ENCODE data around the gene TSPAN4.
A peak's percentile ranks its signal among the peaks of the same experiment; 100 is the strongest.

Gene TSPAN4

DNA sequence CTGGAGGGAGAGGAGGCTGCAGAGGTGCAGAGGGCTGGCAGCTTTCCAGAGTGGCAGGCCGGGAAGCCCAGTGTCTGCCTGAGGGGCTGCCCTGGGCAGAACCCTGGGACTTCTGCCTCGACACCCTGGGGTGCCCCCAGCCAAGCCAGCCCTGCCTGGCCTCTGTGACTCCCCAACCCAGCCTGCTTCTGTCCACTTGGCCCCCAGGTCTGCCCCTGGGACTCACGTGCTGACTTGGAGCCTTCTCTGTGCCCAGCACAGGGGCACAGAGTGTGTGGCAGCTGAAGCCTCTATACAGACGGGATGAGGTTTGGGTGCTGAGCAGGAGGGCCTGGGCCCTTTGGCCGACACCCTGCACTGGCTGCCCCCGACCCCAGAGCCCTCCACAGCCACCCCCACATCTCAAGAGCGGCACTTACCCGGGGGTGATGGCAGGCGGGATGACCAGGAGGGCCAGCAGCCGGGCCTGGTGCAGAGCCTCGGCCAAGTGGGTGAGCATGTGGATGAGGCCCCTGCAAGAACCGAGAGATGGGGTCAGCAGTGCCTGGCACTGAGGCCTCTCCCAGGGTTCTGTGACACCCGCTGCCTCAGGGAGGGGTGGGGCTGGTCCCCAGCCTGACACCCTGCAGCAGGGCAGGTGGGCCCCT is 50.5 kb downstream of the TSPAN4 start:
- no peak for DNase-seq

DNA sequence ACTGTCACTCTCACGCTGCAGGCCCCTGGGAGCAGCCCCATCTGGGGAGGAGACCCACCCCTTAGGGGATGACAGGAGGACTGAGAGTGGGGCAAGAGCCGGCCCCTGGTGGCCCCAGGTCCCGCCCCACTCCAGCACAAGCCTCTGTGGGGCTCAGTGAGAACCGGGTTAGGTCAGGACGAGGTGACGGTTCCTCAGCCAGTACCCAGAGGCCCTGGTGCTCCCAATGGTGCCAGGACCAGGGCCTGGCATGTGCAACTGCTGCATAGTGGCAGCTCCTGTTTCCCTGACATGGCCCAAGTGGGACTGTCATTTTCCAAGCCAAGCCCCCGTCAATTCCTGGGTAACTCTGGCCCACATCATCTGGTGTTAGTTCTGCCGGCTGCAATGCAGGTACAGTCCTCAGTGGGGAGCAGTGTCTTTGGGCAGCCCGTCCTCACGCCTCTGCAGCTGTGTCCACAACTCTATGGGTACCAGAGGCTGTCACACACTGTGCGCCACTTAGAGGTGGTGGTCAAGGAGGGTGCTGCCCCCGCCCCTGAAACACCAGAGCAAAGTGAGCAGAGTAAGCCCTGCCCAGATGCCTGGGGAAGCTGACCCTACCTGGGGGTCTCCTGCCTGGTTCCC is 52.0 kb downstream of the TSPAN4 start:
- DNase-seq = no peak

DNA sequence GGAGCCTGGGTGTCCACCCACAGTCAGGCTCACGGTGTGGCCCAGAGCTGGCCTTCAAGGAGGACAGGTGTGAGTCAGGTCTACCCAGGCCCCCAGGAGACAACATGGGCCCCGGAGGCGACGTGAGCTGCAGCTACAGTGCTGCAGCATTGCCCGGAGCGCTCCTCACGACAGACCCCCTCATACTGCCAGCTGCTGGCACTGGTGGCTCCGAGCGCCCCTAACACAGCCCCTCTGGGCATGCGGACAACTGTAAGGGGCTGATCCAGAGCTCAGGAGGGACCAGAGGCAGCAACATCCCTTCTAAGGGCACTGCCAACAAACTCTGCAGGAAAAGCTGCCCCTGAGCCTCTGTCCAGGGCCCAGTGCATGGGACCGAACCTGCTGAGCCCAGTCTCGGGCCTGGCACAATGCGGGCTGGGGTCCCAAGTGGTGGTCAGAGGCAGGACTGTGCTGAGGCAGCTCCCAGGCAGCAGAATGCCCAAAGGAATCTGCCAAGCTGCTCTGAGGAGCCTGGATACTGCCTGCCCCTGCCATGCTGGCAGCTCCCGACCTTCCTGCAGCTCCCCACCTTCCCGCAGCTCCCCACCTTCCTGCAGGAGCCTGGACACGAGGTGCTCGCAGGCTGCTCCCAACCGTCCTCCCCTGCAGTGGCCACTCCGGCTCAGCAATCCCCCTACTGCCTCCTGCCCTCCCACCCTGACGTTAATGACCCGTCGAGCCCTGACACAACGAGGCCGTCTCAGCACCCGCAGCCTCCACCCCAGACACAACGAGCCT is 52.9 kb downstream of the TSPAN4 start:
- DNase-seq = no peak

DNA sequence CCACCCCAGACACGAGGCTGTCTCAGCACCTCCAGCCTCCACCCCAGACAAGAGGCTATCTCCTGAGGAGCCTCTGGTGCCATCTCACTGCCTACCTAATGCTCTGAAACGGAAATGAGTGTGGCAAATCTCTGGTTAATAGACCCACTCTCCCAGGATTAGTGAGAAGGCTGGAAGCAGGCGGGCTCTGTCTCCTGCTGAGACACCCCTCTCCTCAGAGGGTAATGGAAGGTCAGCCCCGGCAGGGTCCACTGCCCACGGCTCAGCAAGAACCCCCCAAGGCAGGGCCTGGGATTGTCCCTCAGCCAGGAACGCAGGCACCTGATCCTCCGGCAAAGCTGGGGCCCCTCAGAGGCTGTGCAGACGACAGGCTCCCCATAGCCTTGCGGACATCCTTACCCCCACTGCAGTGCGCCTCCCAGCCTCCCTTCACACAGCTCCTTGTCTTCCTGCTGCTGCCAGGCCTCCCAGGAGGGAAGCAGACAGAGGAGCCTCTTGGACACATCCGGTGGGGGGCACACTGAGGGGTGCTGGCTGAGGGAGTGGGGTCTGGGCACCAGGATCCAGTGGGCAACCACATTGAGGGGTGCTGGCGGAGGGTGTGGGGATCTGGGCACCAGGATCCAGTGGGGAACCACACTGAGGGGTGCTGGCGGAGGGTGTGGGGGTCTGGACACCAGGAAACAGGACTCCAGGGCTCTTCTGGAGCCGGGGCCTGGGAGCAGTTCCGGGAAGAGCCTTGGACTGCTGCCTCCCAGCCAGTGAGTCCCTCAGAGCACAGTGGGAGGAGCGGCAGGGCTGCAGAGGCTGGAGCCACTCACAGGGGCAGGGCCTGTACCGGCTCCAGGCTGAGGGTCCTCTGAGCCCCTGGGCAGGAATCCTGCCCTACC is 54.8 kb downstream of the TSPAN4 start:
- DNase-seq = no peak

DNA sequence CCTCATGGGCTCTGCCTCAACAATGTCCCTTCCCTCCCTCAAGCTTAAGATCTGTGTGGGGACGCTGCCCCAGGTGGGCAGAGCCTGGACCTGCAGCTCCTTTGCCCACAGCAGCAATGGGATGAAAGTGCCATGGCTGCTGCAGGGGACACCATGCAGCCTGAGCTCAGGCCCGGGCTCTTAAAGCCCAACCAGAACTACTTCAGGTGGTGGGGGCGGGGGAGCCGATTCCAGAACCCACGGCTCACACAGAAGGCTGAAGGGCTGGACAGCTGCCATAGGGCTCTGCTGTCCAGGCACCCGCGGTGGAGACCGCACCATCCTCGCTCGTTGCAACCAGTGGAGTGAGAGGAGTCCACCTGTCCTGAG is 55.5 kb downstream of the TSPAN4 start:
- DNase-seq = no peak

DNA sequence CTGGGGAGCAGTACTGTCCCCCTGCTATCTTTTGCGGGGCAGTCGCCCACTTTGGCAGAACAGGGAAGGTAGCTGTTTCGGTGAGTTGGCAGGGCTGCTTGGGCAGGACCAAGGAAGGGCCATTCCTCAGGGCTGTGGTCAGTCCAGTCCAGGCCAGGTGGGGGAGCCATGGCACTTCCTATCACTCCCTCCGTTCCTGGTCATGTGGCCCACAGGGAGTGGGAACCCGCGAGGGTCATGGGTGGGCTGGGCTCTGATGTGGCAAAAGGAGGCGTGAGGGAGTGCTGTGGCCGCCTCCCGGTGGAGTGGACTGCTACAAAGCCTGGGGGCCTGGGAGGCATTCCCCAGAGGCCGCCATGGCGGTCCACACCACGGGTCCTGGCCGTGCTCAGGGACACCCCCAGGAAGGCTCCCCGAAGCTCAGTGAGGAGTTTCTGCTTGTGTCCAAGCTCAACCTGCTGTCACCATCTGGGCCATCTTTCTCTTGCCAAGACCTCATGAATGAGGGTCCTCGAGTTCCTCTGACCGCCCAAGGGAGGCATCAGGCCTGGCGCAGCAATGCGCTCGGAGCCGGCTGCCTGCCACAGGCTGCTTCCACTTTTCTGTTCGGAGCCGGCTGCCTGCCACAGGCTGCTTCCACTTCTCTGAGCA is 56.0 kb downstream of the TSPAN4 start:
- DNase-seq = no peak

DNA sequence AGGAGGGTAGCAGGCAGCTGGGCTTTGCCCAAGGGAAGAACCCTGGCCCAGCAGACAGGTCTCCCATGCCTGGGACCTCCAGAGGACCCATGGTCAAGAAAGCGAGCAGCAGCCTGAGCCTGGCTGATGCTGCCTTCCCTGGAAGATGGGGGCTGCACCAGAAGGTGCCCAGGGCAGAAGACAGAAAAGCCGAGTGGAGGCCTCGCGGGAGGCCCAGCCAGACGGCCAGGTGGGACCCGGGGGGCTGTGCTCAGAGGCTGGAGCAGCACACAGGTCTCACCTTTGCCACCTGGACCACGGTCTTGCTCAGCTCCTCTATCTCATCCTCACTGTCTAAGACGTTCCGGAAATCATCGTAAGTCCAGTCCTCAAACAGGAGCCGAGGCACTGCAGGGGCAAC is 57.1 kb downstream of the TSPAN4 start:
- DNase-seq = no peak

DNA sequence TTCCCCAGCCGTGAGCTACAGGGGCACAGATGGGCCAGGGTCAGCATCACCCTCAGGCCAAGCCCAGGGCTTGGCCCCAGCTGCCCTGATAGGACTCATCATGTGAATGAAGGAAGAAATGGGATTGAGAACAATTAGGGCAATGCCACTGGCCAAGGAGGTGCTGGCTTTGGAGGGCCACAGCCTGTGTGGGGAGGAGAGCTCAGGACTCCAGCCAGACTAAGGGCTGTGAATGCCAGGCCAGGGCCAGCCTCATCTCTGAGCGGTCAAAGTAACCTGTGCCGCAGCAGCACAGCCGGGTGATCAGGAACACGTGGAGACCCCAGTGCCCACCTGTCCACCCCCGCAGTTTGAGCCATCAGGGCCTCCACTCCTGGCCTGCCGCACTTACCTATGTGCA is 57.9 kb downstream of the TSPAN4 start:
- DNase-seq = no peak

DNA sequence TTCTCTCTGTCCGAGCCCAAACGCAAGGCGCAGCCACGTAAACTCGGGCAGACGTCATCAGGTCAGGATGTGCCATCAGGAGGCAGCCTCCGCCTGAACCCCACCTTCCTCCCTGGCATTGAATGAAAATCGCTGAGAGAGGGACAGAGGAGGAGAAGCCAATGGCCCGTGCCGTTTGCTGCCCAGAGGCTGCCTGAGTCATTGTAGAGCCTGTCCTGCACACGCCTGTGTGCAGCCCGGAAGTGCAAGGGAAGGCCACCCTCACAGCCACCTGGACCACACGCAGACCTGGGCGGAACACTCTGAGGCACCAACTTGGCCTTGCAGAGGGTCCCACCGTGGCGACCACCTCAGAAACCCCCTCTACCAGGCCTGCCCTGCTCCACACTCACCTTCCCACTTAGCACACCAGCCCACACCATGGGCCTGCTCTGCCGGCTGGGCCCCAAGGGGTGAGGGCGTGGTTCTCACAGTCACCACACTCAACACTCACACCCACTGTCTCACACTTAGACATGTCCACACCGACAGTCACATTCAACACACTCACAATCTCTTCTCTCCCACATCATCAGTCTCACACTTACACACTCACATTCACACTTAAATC is 58.9 kb downstream of the TSPAN4 start:
- DNase-seq = no peak

DNA sequence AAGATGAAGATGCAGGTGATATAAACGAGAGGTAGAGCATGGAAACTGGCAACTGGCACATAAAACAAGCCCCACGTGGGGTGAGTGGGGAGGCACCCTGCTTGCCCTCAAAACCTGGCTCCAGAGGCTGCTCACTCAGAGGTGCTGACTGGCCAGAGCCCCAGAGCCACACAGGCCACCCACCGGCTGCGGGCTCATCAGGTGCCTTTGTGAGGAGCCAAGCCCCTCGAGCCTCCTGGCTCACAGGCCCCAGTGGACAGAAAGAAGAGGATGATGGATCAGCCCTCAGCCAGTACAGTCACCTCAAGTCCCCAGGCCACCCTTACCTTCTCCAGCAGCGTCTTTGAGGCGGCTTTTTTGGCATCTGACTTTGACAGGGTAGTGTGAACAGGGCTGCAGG is 61.7 kb downstream of the TSPAN4 start:
- no peak for DNase-seq

DNA sequence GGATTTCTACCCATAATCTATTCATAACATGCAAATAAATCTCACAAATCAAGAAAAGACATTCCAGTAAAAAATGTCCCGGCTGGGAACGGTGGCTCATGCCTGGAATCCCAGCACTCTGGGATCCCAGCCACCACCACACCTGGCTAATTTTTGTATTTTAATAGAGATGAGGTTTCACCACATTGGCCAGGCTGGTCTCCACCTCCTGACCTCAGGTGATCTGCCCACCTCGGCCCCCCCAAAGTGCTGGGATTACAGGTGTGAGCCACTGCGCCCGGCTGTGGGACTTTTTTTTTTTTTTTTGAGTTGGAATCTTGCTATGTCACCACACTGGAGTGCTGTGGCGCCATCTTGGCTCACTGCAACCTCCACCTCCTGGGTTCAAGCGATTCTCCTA is 63.3 kb downstream of the TSPAN4 start:
- no peak for DNase-seq

DNA sequence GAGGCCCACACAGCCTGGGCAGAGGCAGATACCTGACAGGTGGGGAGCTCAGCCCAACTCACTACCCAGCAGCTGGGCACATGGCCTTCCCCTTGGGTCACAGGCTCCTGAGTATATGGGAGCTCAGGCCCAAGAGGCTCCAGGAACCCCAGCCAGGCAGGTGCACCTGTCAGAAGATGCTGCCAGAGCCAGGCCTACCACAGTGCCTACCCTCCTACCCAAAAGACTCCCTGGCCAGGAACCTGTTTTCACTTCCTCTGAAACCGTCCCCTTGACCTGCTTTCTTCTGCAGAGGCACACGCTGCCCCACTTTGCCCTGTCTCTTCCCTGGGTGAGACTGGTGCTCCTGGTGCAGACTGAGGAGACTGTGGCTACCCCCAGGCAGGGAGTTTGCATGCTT is 65.0 kb downstream of the TSPAN4 start:
- no peak for DNase-seq

DNA sequence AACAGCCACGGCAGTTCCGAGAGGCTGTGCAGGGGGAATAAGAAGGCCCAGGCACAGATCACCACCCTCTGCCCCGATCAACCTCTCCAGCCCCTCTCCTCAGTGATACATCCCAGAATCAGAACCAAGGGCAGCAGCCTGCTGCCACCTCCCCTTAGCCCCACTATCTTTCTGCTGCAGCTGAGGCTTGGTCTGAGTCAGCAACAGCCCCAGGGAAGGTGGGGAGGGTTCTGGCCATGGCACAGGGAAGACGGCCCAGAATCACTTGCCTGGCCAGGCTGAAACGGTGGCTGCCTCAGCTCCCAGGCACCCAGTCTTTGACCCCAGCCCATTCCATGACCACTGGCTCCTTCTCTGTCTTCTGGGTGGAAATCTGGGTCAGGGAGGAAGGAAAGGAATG is 65.6 kb downstream of the TSPAN4 start:
- no peak for DNase-seq

DNA sequence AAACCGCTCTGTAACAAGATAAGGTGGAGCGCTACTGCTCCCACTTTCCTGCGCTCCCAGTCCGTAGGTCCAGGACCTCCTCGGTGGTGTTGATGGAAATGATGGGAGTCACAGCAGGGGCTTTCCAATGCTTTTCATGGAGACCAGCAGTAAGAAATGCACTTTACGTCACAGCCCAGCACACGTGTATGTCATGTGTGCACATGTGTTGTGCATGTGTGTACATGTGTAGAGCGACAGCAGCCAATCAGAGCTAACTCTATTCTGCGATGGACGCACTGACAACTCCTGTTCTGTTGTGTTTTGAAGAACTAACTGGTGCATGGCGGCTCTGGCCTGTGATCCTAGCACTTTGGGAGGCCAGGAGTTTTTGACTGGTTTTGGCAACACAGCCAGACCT is 66.8 kb downstream of the TSPAN4 start:
- no peak for DNase-seq

DNA sequence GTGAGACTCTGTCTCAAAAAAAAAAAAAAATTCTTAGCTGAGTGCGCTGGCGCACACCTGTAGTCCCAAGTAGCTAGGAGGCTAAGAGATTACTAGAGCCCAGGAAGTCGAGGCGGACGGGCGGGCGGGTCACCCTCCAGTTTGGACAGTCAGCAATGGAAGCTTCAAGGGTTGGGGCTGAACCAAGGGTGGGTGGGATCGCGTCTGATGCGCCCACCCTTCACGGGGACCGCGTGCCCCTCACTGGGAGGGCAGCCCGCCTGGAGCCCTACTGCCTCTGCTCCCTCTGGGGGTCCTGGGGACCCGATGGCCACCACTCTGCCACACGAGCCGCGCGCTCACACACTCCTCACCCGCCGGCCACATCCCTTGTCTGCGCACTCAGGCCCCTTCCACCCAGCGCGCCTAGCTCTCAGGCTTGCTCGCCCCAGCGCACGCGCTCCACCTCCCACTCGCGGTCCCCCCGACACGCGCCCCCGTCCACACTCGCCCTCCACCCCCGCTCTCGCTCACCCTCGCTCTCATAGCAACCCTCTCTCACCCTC is 67.5 kb downstream of the TSPAN4 start:
- no peak for DNase-seq

DNA sequence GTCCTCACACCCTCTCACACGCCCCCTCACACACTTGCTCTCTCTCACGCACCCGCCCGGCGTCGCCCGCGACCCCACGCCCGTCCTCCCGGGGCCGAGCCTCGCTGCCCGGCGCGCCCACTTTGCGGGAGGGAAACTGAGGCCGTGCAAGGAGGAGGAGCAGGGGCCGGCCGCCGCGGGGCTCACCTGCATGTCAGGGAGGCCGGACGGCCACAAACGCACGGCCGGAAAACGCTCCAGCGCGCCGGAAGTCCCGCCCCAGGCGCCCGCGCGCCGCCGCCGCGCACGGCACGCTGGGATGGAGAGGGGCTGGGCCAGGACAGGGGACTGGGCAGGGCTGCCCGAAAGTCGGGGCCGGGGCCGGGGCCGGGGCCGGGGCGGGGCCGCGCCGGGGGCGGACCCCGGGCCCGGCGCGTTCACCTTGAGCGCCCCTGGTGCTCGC is 68.0 kb downstream of the TSPAN4 start, which contains the start of gene CHID1:
TSS of gene CHID1 (minus strand) at position 222 of the 442 bp plus-strand sequence. CDS start 5,994 bp downstream, outside the sequence.
- DNase-seq = peak; percentile 75

DNA sequence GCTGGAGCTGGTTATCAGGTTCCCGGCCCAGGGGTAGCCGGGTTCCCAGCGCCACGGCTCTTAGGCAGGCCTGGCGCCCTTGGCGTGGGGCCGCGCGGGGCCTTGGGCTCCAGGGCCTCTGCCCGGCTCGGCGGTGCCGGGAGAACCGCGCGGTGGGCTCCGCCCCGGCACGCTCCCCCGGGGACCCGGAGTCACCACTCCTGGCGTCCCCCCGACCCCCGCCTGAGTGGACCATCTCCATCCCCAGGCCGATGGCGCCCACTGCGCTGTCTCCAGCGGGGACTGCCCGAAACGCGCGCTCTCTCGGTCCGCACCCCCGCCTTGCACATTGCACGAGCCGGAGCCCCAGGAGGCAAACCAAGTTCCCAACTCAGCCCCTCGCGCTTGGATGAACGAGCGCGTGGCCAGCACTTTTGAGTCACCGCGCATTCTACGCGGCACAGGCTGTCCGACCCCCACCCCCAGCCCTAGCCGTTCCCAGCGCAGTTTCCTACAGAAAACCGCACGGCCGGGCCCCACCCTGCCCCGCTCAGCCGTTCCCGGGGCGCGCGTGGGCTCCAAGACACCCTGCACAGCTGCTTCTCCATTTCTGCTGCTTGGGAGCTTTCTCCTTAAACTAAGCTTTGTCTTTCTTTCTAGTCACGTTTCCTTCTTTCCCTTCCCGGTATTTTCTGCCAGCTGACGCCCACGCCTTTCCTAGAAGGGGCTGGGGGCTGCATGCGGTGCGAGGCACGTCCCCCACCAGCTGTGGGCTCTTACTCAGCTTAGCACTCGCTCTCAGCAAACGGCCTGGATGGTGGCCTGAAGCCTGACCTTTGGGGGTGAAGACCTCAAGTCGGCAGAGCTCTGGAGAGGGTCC is 68.6 kb downstream of the TSPAN4 start:
- no peak for DNase-seq

DNA sequence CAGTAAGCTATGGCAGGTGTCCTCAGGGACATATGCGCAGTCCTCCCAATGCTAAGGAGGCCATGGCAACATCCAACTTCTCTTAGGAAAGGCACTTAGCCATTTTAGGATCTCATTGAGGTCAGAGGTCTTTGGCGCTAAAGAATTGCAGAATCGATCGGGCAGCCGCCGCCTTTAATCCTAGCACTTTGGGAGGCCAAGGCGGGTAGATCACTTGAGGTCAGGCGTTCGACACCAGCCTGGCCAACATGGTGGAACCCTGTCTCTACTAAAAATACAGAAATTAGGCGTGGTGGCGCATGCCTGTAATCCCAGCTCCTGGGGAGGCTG is 69.2 kb downstream of the TSPAN4 start:
- DNase-seq = no peak

DNA sequence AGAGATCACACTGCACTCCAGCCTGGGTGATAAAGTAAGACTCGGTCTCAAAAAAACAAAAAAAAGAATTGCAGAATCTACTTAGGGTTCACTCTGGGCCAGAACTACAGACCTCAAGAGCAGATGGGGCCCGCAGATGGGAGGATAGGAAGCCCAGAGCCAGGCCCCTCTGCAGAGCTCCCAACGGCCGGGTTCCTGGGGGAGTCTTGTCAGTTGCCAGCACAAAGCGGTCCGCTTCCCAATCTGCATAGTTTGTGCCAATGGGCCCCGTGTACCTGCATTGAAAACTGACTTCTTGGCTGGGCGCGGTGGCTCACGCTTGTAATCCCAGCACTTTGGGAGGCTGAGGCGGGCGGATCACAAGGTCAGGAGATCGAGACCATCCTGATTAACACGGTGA is 69.6 kb downstream of the TSPAN4 start:
- no peak for DNase-seq

DNA sequence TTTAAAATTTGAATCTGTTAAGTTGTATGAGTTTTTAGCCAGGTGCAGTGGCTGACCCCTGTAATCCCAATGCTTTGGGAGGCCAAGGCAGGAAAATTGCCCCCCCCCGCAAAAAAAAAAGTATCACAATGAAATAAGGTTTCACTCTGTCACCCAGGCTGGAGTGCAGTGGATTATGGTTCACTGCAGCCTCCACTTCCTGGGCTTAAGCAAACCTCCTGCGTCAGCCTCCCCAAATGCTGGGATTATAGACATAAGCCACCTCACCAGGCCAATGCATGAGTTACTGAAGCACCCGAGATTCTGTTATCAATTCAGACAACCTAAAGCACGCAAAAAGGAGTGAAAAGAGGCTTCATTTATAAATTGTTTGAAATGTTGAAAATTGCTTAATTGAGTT is 70.4 kb downstream of the TSPAN4 start:
- DNase-seq = no peak

DNA sequence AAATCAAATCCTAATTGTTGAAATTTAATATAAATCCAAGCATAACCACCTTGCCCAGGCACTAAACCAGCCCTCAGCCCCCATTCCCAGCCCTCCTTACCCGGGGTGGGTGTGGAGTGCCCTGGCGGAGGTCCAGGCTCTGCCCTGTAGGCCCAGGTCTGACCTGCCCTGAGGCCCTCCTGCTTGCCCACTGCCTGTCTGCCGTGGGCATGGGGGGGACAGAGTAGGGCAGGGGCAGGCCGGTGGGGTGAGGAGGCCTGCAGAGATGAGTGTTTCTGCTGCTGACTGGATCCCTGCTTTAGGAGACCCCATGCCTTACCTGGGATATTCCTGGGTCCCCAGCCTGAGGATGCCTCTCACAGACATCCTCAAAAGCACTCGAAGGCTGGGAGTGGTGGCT is 71.6 kb downstream of the TSPAN4 start:
- DNase-seq = no peak
